GM12891 (cell line): ENCODE measurements around the gene KDM2B.

Source experiments
- PAX5 ChIP-seq: IDR thresholded peaks from 2 replicates; pipeline ENCODE4 v1.6.1; 2011; ENCODE audit warnings: low read length, moderate library complexity, mild to moderate bottlenecking; ENCODE audit not compliant: insufficient read depth, severe bottlenecking
- POLR2A ChIP-seq: IDR thresholded peaks from 2 replicates; pipeline ENCODE4 v1.6.1; 2011; ENCODE audit warnings: low read depth, low read length, control low read depth
- POLR2AphosphoS5 ChIP-seq: IDR thresholded peaks from 2 replicates; pipeline ENCODE4 v1.6.1; 2011; ENCODE audit warnings: low read depth, low read length, control low read depth
- POU2F2 ChIP-seq: IDR thresholded peaks from 2 replicates; pipeline ENCODE4 v1.6.1; 2011; ENCODE audit warnings: low read depth, mild to moderate bottlenecking, control low read depth, low read length, moderate library complexity
- TAF1 ChIP-seq: IDR thresholded peaks from 2 replicates; pipeline ENCODE4 v1.6.1; 2011; ENCODE audit warnings: low read depth, low read length, control low read depth

- TF ChIP-seq POLR2A: no peak
- no peak for TF ChIP-seq POLR2AphosphoS5
- TF ChIP-seq TAF1: no peak
- TF ChIP-seq POU2F2: no peak
- no peak for TF ChIP-seq PAX5
Measured at GRCh38 chr12:121581686-121582429, 1.0 kb upstream of the KDM2B start.
